Trophoblast cell (in vitro differentiated cells and primary cell): ENCODE data around the gene DLG2.

Source experiments
- DNase-seq, 2 donors: peaks; one replicate each; pipeline ENCODE4 v3.0.0-alpha.2; 2016
- H2AFZ ChIP-seq: 2 replicates; pipeline ENCODE4 v1.6.1; 2013; ENCODE audit warnings: low read length, moderate library complexity, mild to moderate bottlenecking; ENCODE audit not compliant: insufficient read depth, poor library complexity
- H2AK5ac ChIP-seq: 2 replicates; pipeline ENCODE4 v1.6.1; 2013; ENCODE audit warnings: mild to moderate bottlenecking, low read length
- H2BK120ac ChIP-seq: 2 replicates; pipeline ENCODE4 v1.6.1; 2013; ENCODE audit warnings: low read length, mild to moderate bottlenecking, moderate library complexity; ENCODE audit not compliant: insufficient read depth, poor library complexity
- H2BK12ac ChIP-seq: 2 replicates; pipeline ENCODE4 v1.6.1; 2013; ENCODE audit warnings: mild to moderate bottlenecking, low read length, moderate library complexity
- H2BK5ac ChIP-seq: 2 replicates; pipeline ENCODE4 v1.6.1; 2013; ENCODE audit warnings: low read length, low read depth, moderate library complexity, mild to moderate bottlenecking; ENCODE audit not compliant: poor library complexity
- H3K14ac ChIP-seq: 2 replicates; pipeline ENCODE4 v1.6.1; 2013; ENCODE audit warnings: mild to moderate bottlenecking, low read length
- H3K18ac ChIP-seq: 2 replicates; pipeline ENCODE4 v1.6.1; 2013; ENCODE audit warnings: mild to moderate bottlenecking, low read length
- H3K23ac ChIP-seq: 2 replicates; pipeline ENCODE4 v1.6.1; 2013; ENCODE audit warnings: low read length
- H3K27ac ChIP-seq: 2 replicates; pipeline ENCODE4 v1.5.1; 2013; ENCODE audit warnings: low read depth, mild to moderate bottlenecking, inconsistent platforms, low read length, moderate library complexity
- H3K27me3 ChIP-seq: 2 replicates; pipeline ENCODE4 v1.6.1; 2013; ENCODE audit warnings: inconsistent platforms, mild to moderate bottlenecking, low read length, moderate library complexity; ENCODE audit not compliant: insufficient read depth
- H3K36me3 ChIP-seq, 2 experiments: 1 replicate in 1 of 2; 2 replicates in 1 of 2; pipeline ENCODE4 v1.6.1; 2013; ENCODE audit warnings: low read length in 2 of 2, mild to moderate bottlenecking in 2 of 2, moderate library complexity in 1 of 2; ENCODE audit not compliant: insufficient read depth in 2 of 2, control insufficient read depth in 1 of 2
- H3K4ac ChIP-seq: 2 replicates; pipeline ENCODE4 v1.6.1; 2013; ENCODE audit warnings: low read depth, mild to moderate bottlenecking, low read length, moderate library complexity
- H3K4me1 ChIP-seq, 2 experiments: 1 replicate in 1 of 2; 2 replicates in 1 of 2; pipeline ENCODE4 v1.6.1; 2013; ENCODE audit warnings: low read length in 2 of 2, mild to moderate bottlenecking in 2 of 2, moderate library complexity in 1 of 2; ENCODE audit not compliant: insufficient read depth in 2 of 2, control insufficient read depth in 1 of 2
- H3K4me2 ChIP-seq: 2 replicates; pipeline ENCODE4 v1.6.1; 2013; ENCODE audit warnings: inconsistent platforms, mild to moderate bottlenecking, low read length, moderate library complexity
- H3K4me3 ChIP-seq: 2 replicates; pipeline ENCODE4 v1.5.1; 2013; ENCODE audit warnings: mild to moderate bottlenecking, low read depth, low read length, inconsistent platforms
- H3K79me1 ChIP-seq: one replicate; pipeline ENCODE4 v1.6.1; 2013; ENCODE audit warnings: low read length
- H3K79me2 ChIP-seq: 2 replicates; pipeline ENCODE4 v1.6.1; 2013; ENCODE audit warnings: low read length, mild to moderate bottlenecking; ENCODE audit not compliant: control insufficient read depth, insufficient read depth, poor library complexity
- H3K9ac ChIP-seq: 2 replicates; pipeline ENCODE4 v1.6.1; 2013; ENCODE audit warnings: mild to moderate bottlenecking, low read length
- H3K9me3 ChIP-seq: 2 replicates; pipeline ENCODE4 v1.6.1; 2013; ENCODE audit warnings: low read depth, mild to moderate bottlenecking, control low read depth, inconsistent platforms, low read length; ENCODE audit not compliant: insufficient read depth
- H4K12ac ChIP-seq: 2 replicates; pipeline ENCODE4 v1.6.1; 2013; ENCODE audit warnings: low read depth, mild to moderate bottlenecking, low read length, moderate library complexity
- H4K8ac ChIP-seq: 2 replicates; pipeline ENCODE4 v1.6.1; 2013; ENCODE audit warnings: low read depth, mild to moderate bottlenecking, low read length, moderate library complexity
- H4K91ac ChIP-seq: one replicate; pipeline ENCODE4 v1.6.1; 2013; ENCODE audit warnings: low read depth, mild to moderate bottlenecking, low read length, moderate library complexity
- WGBS: extraction: QIAGEN DNeasy Blood & Tissue Kit; methylation state at CpG from one replicate; pipeline ENCODE4 v1.1.7; 2013; ENCODE audit warnings: missing lambda C conversion rate; ENCODE audit not compliant: insufficient read length, insufficient coverage; ENCODE audit errors: extremely low coverage; 5-methylcytosine and 5-hydroxymethylcytosine counted together

DLG2 gene

GRCh38 chr11:83927422-83927821, 1699.7 kb downstream of the DLG2 start:
- no peak overlapping the region for H3K18ac ChIP-seq
- H3K9ac ChIP-seq = no peak overlapping the region
- no peak overlapping the region for H2AK5ac ChIP-seq
- H4K12ac ChIP-seq = no peak overlapping the region
- H2AFZ ChIP-seq = no peak overlapping the region
- H3K14ac ChIP-seq = no peak overlapping the region
- H4K91ac ChIP-seq = no peak overlapping the region
- H3K23ac ChIP-seq = no peak overlapping the region
- H3K27me3 ChIP-seq = no peaks in the 10 kb centered on the region
- H2BK12ac ChIP-seq = no peak overlapping the region
- DNase-seq = no peak
- H2BK5ac ChIP-seq = no peak overlapping the region
- H3K27ac ChIP-seq = no peak overlapping the region
- no peaks in the 10 kb centered on the region for H3K4me1 ChIP-seq
- no peak overlapping the region for H4K8ac ChIP-seq
- no peak overlapping the region for H3K4ac ChIP-seq
- H3K79me2 ChIP-seq = no peaks in the 10 kb centered on the region
- no peak overlapping the region for H2BK120ac ChIP-seq
- no peak overlapping the region for H3K4me2 ChIP-seq
- no peak overlapping the region for H3K4me3 ChIP-seq
- WGBS = no CpG with 5 or more reads among the region's 1 CpG
- H3K79me1 ChIP-seq = no peaks in the 10 kb centered on the region
- no peaks in the 10 kb centered on the region for H3K9me3 ChIP-seq
- no peaks in the 10 kb centered on the region for H3K36me3 ChIP-seq

GRCh38 chr11:83924795-83925542, 1702.2 kb downstream of the DLG2 start:
- no peak for DNase-seq
- H4K91ac ChIP-seq = no peak overlapping the region
- no peak overlapping the region for H3K14ac ChIP-seq
- no peak overlapping the region for H3K9ac ChIP-seq
- H3K4me2 ChIP-seq = no peak overlapping the region
- no CpG with 5 or more reads among the region's 6 CpGs for WGBS
- no peaks in the 10 kb centered on the region for H3K79me1 ChIP-seq
- no peak overlapping the region for H3K4me3 ChIP-seq
- H2BK12ac ChIP-seq = no peak overlapping the region
- H3K4me1 ChIP-seq = no peaks in the 10 kb centered on the region
- H2BK120ac ChIP-seq = no peak overlapping the region
- H4K8ac ChIP-seq = no peak overlapping the region
- H2AFZ ChIP-seq = no peak overlapping the region
- H2BK5ac ChIP-seq = no peak overlapping the region
- H3K36me3 ChIP-seq = no peaks in the 10 kb centered on the region
- no peak overlapping the region for H3K27ac ChIP-seq
- H4K12ac ChIP-seq = no peak overlapping the region
- no peak overlapping the region for H3K23ac ChIP-seq
- H3K27me3 ChIP-seq = no peaks in the 10 kb centered on the region
- H2AK5ac ChIP-seq = no peak overlapping the region
- H3K9me3 ChIP-seq = no peaks in the 10 kb centered on the region
- no peak overlapping the region for H3K18ac ChIP-seq
- H3K79me2 ChIP-seq = no peaks in the 10 kb centered on the region
- no peak overlapping the region for H3K4ac ChIP-seq

GRCh38 chr11:83923961-83924360, 1703.2 kb downstream of the DLG2 start:
- WGBS = no CpG with 5 or more reads among the region's 1 CpG
- Histone ChIP-seq H3K14ac (no peak overlapping the region), H2BK12ac (no peak overlapping the region), H4K8ac (no peak overlapping the region), H2AK5ac (no peak overlapping the region), H3K27me3 (no peaks in the 10 kb centered on the region), H3K79me2 (no peaks in the 10 kb centered on the region), H3K27ac (no peak overlapping the region), H3K79me1 (no peaks in the 10 kb centered on the region), H3K4me1 (no peaks in the 10 kb centered on the region), H4K12ac (no peak overlapping the region), H4K91ac (no peak overlapping the region), H2BK5ac (no peak overlapping the region), H3K18ac (no peak overlapping the region), H3K4me2 (no peak overlapping the region), H3K4me3 (no peak overlapping the region), H3K9me3 (no peaks in the 10 kb centered on the region), H3K4ac (no peak overlapping the region), H2AFZ (no peak overlapping the region), H3K36me3 (no peaks in the 10 kb centered on the region), H3K23ac (no peak overlapping the region), H3K9ac (no peak overlapping the region), H2BK120ac (no peak overlapping the region)
- DNase-seq = no peak

GRCh38 chr11:83922953-83923352, 1704.2 kb downstream of the DLG2 start:
- H2BK120ac ChIP-seq = no peak overlapping the region
- no peak overlapping the region for H3K27ac ChIP-seq
- no peak overlapping the region for H3K4me2 ChIP-seq
- no peaks in the 10 kb centered on the region for H3K79me1 ChIP-seq
- no peak overlapping the region for H2AFZ ChIP-seq
- no peaks in the 10 kb centered on the region for H3K79me2 ChIP-seq
- no peak overlapping the region for H3K4ac ChIP-seq
- no peak overlapping the region for H3K23ac ChIP-seq
- H3K4me3 ChIP-seq = no peak overlapping the region
- DNase-seq = no peak
- H3K14ac ChIP-seq = no peak overlapping the region
- H3K4me1 ChIP-seq = no peaks in the 10 kb centered on the region
- no peak overlapping the region for H4K8ac ChIP-seq
- H3K36me3 ChIP-seq = no peaks in the 10 kb centered on the region
- no peaks in the 10 kb centered on the region for H3K9me3 ChIP-seq
- no peaks in the 10 kb centered on the region for H3K27me3 ChIP-seq
- no peak overlapping the region for H2AK5ac ChIP-seq
- no peak overlapping the region for H3K18ac ChIP-seq
- no CpG with 5 or more reads among the region's 1 CpG for WGBS
- H4K12ac ChIP-seq = no peak overlapping the region
- H2BK12ac ChIP-seq = no peak overlapping the region
- H3K9ac ChIP-seq = no peak overlapping the region
- no peak overlapping the region for H4K91ac ChIP-seq
- H2BK5ac ChIP-seq = no peak overlapping the region
